SK-N-SH treated with all-trans-retinoic acid at 6 μM for 48 hours (cell line): ENCODE data around the gene VPS13D.

Experiments used
- ATAC-seq: fragments of 200-7000 bp; cut with Tn5 transposase; 3 replicates; pipeline ENCODE4 v1.9.1; 2020; ENCODE audit warnings: mild to moderate bottlenecking, moderate library complexity
- ARNTL ChIP-seq: fragments of 450-650 bp; formaldehyde crosslinking; IDR thresholded peaks from 2 replicates; pipeline ENCODE4 v1.5.0; 2020; ENCODE audit warnings: low read depth, mild to moderate bottlenecking, moderate library complexity, borderline replicate concordance
- BACH2 ChIP-seq: fragments of 250-450 bp; sonication (Bioruptor Pico); IDR thresholded peaks from 2 replicates; pipeline ENCODE4 v1.9.0; 2021; ENCODE audit warnings: mild to moderate bottlenecking, borderline replicate concordance
- CREB5 ChIP-seq: fragments of 250-450 bp; sonication (Bioruptor Pico); IDR thresholded peaks from 2 replicates; pipeline ENCODE4 v1.5.1; 2020; ENCODE audit warnings: low read depth, mild to moderate bottlenecking, moderate library complexity
- CSDC2 ChIP-seq: fragments of 250-450 bp; sonication (Bioruptor Pico); IDR thresholded peaks from 2 replicates; pipeline ENCODE4 v1.5.0; 2020; ENCODE audit warnings: mild to moderate bottlenecking, moderate library complexity
- CSRNP3 ChIP-seq: fragments of 250-450 bp; sonication (Bioruptor Pico); IDR thresholded peaks from 2 replicates; pipeline ENCODE4 v1.5.1; 2021; ENCODE audit warnings: mild to moderate bottlenecking, moderate library complexity
- ESRRG ChIP-seq: fragments of 250-450 bp; sonication (Bioruptor Pico); IDR thresholded peaks from 2 replicates; pipeline ENCODE4 v1.6.1; 2021; ENCODE audit warnings: mild to moderate bottlenecking
- GLIS3 ChIP-seq: fragments of 250-450 bp; sonication (Bioruptor Pico); IDR thresholded peaks from 2 replicates; pipeline ENCODE4 v1.5.0; 2020; ENCODE audit warnings: mild to moderate bottlenecking, moderate library complexity
- ISL1 ChIP-seq: fragments of 250-450 bp; sonication (Bioruptor Pico); IDR thresholded peaks from 2 replicates; pipeline ENCODE4 v2.1.2; 2022; ENCODE audit warnings: mild to moderate bottlenecking, moderate library complexity
- OSR1 ChIP-seq: fragments of 250-450 bp; sonication (Bioruptor Pico); IDR thresholded peaks from 2 replicates; pipeline ENCODE4 v1.8.0; 2022; ENCODE audit warnings: moderate library complexity, mild to moderate bottlenecking, inconsistent platforms
- PATZ1 ChIP-seq: fragments of 250-450 bp; sonication (Bioruptor Pico); IDR thresholded peaks from 2 replicates; pipeline ENCODE4 v1.8.0; 2020; ENCODE audit warnings: mild to moderate bottlenecking, moderate library complexity, borderline replicate concordance
- PPARA ChIP-seq: fragments of 250-450 bp; sonication (Bioruptor Pico); IDR thresholded peaks from 2 replicates; pipeline ENCODE4 v1.5.0; 2020; ENCODE audit warnings: mild to moderate bottlenecking, borderline replicate concordance
- SNAI2 ChIP-seq: fragments of 250-450 bp; sonication (Bioruptor Pico); IDR thresholded peaks from 2 replicates; pipeline ENCODE4 v1.5.0; 2020; ENCODE audit warnings: mild to moderate bottlenecking, moderate library complexity
- TCF4 ChIP-seq: fragments of 250-450 bp; sonication (Bioruptor Pico); IDR thresholded peaks from 2 replicates; pipeline ENCODE4 v1.8.0; 2021; ENCODE audit warnings: mild to moderate bottlenecking, moderate library complexity, borderline replicate concordance
- TSHZ2 ChIP-seq: fragments of 250-450 bp; sonication (Bioruptor Pico); IDR thresholded peaks from 2 replicates; pipeline ENCODE4 v1.5.0; 2020; ENCODE audit warnings: mild to moderate bottlenecking, moderate library complexity
- ZC3H10 ChIP-seq: fragments of 250-450 bp; sonication (Bioruptor Pico); IDR thresholded peaks from 2 replicates; pipeline ENCODE4 v1.5.1; 2021; ENCODE audit warnings: mild to moderate bottlenecking, moderate library complexity
- ZFP3 ChIP-seq: fragments of 250-450 bp; sonication (Bioruptor Pico); IDR thresholded peaks from 2 replicates; pipeline ENCODE4 v1.5.0; 2020; ENCODE audit warnings: mild to moderate bottlenecking, moderate library complexity
- ZNF565 ChIP-seq: fragments of 450-650 bp; formaldehyde crosslinking; conservative IDR thresholded peaks from 2 replicates; pipeline ENCODE4 v1.5.0; 2020; ENCODE audit warnings: low read depth, mild to moderate bottlenecking, moderate library complexity
- ZNF70 ChIP-seq: fragments of 450-650 bp; formaldehyde crosslinking; IDR thresholded peaks from 2 replicates; pipeline ENCODE4 v1.5.0; 2020; ENCODE audit warnings: mild to moderate bottlenecking, moderate library complexity
- ZNF8 ChIP-seq: fragments of 450-650 bp; formaldehyde crosslinking; IDR thresholded peaks from 2 replicates; pipeline ENCODE4 v1.5.0; 2020; ENCODE audit warnings: mild to moderate bottlenecking, moderate library complexity

Gene VPS13D

GRCh38 chr1:12369258-12369657, 139.4 kb downstream of the VPS13D start:
- ATAC-seq = no peak
- TF ChIP-seq CREB5 = no peak

GRCh38 chr1:12370333-12370975, 140.6 kb downstream of the VPS13D start:
- TF ChIP-seq PPARA (no peak), ZNF70 (no peak), ZNF8 (CRISPR knock-in tag) (peak; percentile 19; the same call in 1 of the 2 replicates), TCF4 (peak; percentile 92), SNAI2 (CRISPR knock-in tag) (0 out of 2 replicates have a peak, but pooled peaks have one; percentile 17), TSHZ2 (CRISPR knock-in tag) (peak; percentile 78; the same call in 1 of the 2 replicates), CSDC2 (no peak)
- no peak for ATAC-seq

- no peak for TF ChIP-seq CREB5
- no peak for TF ChIP-seq ZNF565
- no peak for TF ChIP-seq ZNF8 (CRISPR knock-in tag)
- TF ChIP-seq CSDC2 = no peak
- TF ChIP-seq ARNTL (CRISPR knock-in tag) = no peak
- TF ChIP-seq TSHZ2 (CRISPR knock-in tag) = no peak
- TF ChIP-seq SNAI2 (CRISPR knock-in tag) = no peak
- TF ChIP-seq PPARA = no peak
- no peak for TF ChIP-seq ZFP3 (CRISPR knock-in tag)
- no peak for TF ChIP-seq PATZ1
- TF ChIP-seq BACH2 (CRISPR knock-in tag) = no peak
- TF ChIP-seq OSR1 (CRISPR knock-in tag) = no peak
- TF ChIP-seq ZC3H10 (CRISPR knock-in tag) = no peak
- TF ChIP-seq ZNF70 = no peak
- TF ChIP-seq ESRRG (CRISPR knock-in tag) = no peak
- TF ChIP-seq ISL1 (CRISPR knock-in tag) = no peak
- no peak for TF ChIP-seq GLIS3 (CRISPR knock-in tag)
- no peak for TF ChIP-seq CSRNP3 (CRISPR knock-in tag)
- no peak for ATAC-seq
Observed at GRCh38 chr1:12371053-12371452, 141.2 kb downstream of the VPS13D start.
